A549 (cell line): ENCODE data around the gene RBM24. TPM values are rescaled to one million over a fixed set of nuclear protein-coding genes. Genes with fewer than 3 reads are reported as not detected.
A peak's percentile ranks its signal among the peaks of the same experiment; 100 is the strongest.

Experiments
- ATAC-seq, 2 experiments: fragments of 200-7000 bp in 1 of 2; fragments of >200 bp in 1 of 2; cut with Nextera tagmentation in 1 of 2; cut with Tn5 transposase in 1 of 2; 3 replicates each; pipeline versions ENCODE4 v1.8.0 to v1.9.1; 2018 to 2020; ENCODE audit warnings: mild to moderate bottlenecking in 1 of 2, moderate library complexity in 1 of 2
- CTCF ChIA-PET: fragments of 300-600 bp; sonication (Branson Sonifier 250); formaldehyde crosslinking; extraction: SDS; loops from one replicate; lab custom pipeline; 2021; ENCODE audit warnings: antibody characterized with exemption, inconsistent platforms; lab: Yijun Ruan, JAX
- POLR2A ChIA-PET: fragments of 350-600 bp; formaldehyde crosslinking; extraction: SDS; loops from one replicate; lab custom pipeline; 2021; ENCODE audit warnings: antibody characterized with exemption, inconsistent platforms; lab: Yijun Ruan, JAX
- DNase-seq, 2 experiments: peaks; one replicate each; pipeline versions ENCODE4 v3.0.0 to v3.0.0-alpha.2; 2011 to 2016; ENCODE audit warnings: low read depth in 1 of 2, low spot score in 1 of 2
- FAIRE-seq: peaks from 2 replicates; lab custom pipeline; 2011; peaks lifted over from hg19 to GRCh38; lab: Jason Lieb, UNC
- H3K27ac ChIP-seq, 2 experiments: fragments of >200 bp; sonication (Bioruptor Twin); formaldehyde crosslinking; 3 replicates each; pipeline ENCODE4 v1.5.1; 2016 to 2017
- H3K4me1 ChIP-seq: fragments of >200 bp; sonication (Bioruptor Twin); formaldehyde crosslinking; 3 replicates; pipeline ENCODE4 v1.6.1; 2016
- H3K4me2 ChIP-seq: fragments of >200 bp; sonication (Bioruptor Twin); formaldehyde crosslinking; 3 replicates; pipeline ENCODE4 v1.6.1; 2016
- H3K4me3 ChIP-seq: fragments of >200 bp; sonication (Bioruptor Twin); formaldehyde crosslinking; 3 replicates; pipeline ENCODE4 v1.5.1; 2016
- H3K9me3 ChIP-seq: fragments of >200 bp; sonication (Bioruptor Twin); formaldehyde crosslinking; 3 replicates; pipeline ENCODE4 v1.6.1; 2016
- BCL3 ChIP-seq: fragments of >200 bp; sonication (Bioruptor Twin); formaldehyde crosslinking; IDR thresholded peaks from 3 replicates; pipeline ENCODE4 v1.6.1; 2016
- CBX2 ChIP-seq: fragments of 200-600 bp; sonication (generic); IDR thresholded peaks from 2 replicates; pipeline ENCODE4 v1.6.1; 2016; ENCODE audit warnings: low read depth, mild to moderate bottlenecking, borderline replicate concordance
- CBX8 ChIP-seq: fragments of 200-600 bp; sonication (generic); IDR thresholded peaks from 2 replicates; pipeline ENCODE4 v1.6.1; 2016
- CHD2 ChIP-seq: fragments of 150-350 bp; IDR thresholded peaks from 2 replicates; pipeline ENCODE4 v1.6.1; 2014; ENCODE audit warnings: low read length; ENCODE audit not compliant: partially characterized antibody
- CHD4 ChIP-seq: fragments of 200-600 bp; sonication (generic); IDR thresholded peaks from 2 replicates; pipeline ENCODE4 v1.6.1; 2016; ENCODE audit warnings: antibody characterized with exemption, mild to moderate bottlenecking, borderline replicate concordance
- CTCF ChIP-seq: fragments of >200 bp; sonication (Bioruptor Twin); formaldehyde crosslinking; IDR thresholded peaks from 3 replicates; pipeline ENCODE4 v1.5.1; 2016
- E2F6 ChIP-seq: IDR thresholded peaks from 2 replicates; pipeline ENCODE4 v1.6.1; 2012; ENCODE audit warnings: low read depth, borderline replicate concordance
- EHMT2 ChIP-seq: fragments of 200-600 bp; sonication (generic); IDR thresholded peaks from 2 replicates; pipeline ENCODE4 v1.6.1; 2016; ENCODE audit warnings: antibody characterized with exemption, low read depth, mild to moderate bottlenecking, moderate library complexity
- FOSL2 ChIP-seq, 2 experiments: fragments of 450-650 bp in 1 of 2; fragments of >200 bp in 1 of 2; sonication (Bioruptor Twin) in 1 of 2; formaldehyde crosslinking; IDR thresholded peaks; 2 replicates each; pipeline versions ENCODE4 v1.5.0 to v1.6.1; 2016 to 2020; ENCODE audit warnings: mild to moderate bottlenecking in 1 of 2, moderate library complexity in 1 of 2
- HES2 ChIP-seq: fragments of >200 bp; sonication (Bioruptor Twin); formaldehyde crosslinking; IDR thresholded peaks from 2 replicates; pipeline ENCODE4 v1.6.1; 2016
- HOXB13 ChIP-seq: fragments of 250-450 bp; sonication (Bioruptor Pico); IDR thresholded peaks from 2 replicates; pipeline ENCODE4 v1.5.0; 2020; ENCODE audit warnings: low read depth, mild to moderate bottlenecking, moderate library complexity
- JUN ChIP-seq, 2 experiments: fragments of >200 bp; sonication (Bioruptor Twin); formaldehyde crosslinking; IDR thresholded peaks; 2 replicates in 1 of 2; 3 replicates in 1 of 2; pipeline ENCODE4 v1.6.1; 2016 to 2017
- KDM5A ChIP-seq: fragments of 200-600 bp; sonication (generic); IDR thresholded peaks from 2 replicates; pipeline ENCODE4 v1.6.1; 2016; ENCODE audit warnings: antibody characterized with exemption, mild to moderate bottlenecking
- MAFK ChIP-seq: fragments of 450-650 bp; IDR thresholded peaks from 2 replicates; pipeline ENCODE4 v1.6.1; 2014; ENCODE audit not compliant: partially characterized antibody
- MAX ChIP-seq: IDR thresholded peaks from 2 replicates; pipeline ENCODE4 v1.6.1; 2012
- MAZ ChIP-seq: fragments of 150-350 bp; IDR thresholded peaks from 2 replicates; pipeline ENCODE4 v1.6.1; 2014; ENCODE audit warnings: antibody characterized with exemption, low read depth, low read length, borderline replicate concordance
- PBX3 ChIP-seq: IDR thresholded peaks from 2 replicates; pipeline ENCODE4 v1.6.1; 2012
- RCOR1 ChIP-seq: fragments of 150-350 bp; IDR thresholded peaks from 2 replicates; pipeline ENCODE4 v1.6.1; 2014; ENCODE audit warnings: antibody characterized with exemption, low read length, low read depth
- REST ChIP-seq: fragments of 200-600 bp; sonication (generic); IDR thresholded peaks from 2 replicates; pipeline ENCODE4 v1.6.1; 2016; ENCODE audit warnings: antibody characterized with exemption, mild to moderate bottlenecking, moderate library complexity
- RFX5 ChIP-seq: fragments of 450-650 bp; IDR thresholded peaks from 2 replicates; pipeline ENCODE4 v1.7.1; 2014; ENCODE audit warnings: antibody characterized with exemption, mild to moderate bottlenecking, moderate library complexity
- SMC3 ChIP-seq: fragments of >200 bp; sonication (Bioruptor Twin); formaldehyde crosslinking; IDR thresholded peaks from 3 replicates; pipeline ENCODE4 v1.6.1; 2018; ENCODE audit warnings: inconsistent platforms
- SREBF2 ChIP-seq: fragments of 450-650 bp; IDR thresholded peaks from 2 replicates; pipeline ENCODE4 v1.6.1; 2014; ENCODE audit warnings: mild to moderate bottlenecking, moderate library complexity
- TP53 ChIP-seq: fragments of 250-450 bp; sonication (Bioruptor Pico); IDR thresholded peaks from 2 replicates; pipeline ENCODE4 v1.5.0; 2021; ENCODE audit warnings: mild to moderate bottlenecking, moderate library complexity
- ZFP36 ChIP-seq: fragments of 450-650 bp; IDR thresholded peaks from 2 replicates; pipeline ENCODE4 v1.6.1; 2014; ENCODE audit warnings: borderline replicate concordance; ENCODE audit not compliant: partially characterized antibody
- WGBS: methylation state at CpG from one replicate; pipeline ENCODE4 v1.1.6; 2017; ENCODE audit errors: missing lambda C conversion rate; 5-methylcytosine and 5-hydroxymethylcytosine counted together
- polyA plus RNA-seq, 4 experiments: library from polyadenylated mRNA; depleted of rRNA in 3 of 4; stranded (reverse); fragments of >200 nt; fragmentation: RNase III in 1 of 4; extraction: RNeasy Plus Mini Kit Qiagen cat#74134 plus additional on column Dnase treatment in 1 of 4; gene quantifications; 2 replicates in 3 of 4; 3 replicates in 1 of 4; pipeline ENCODE4 v1.2.3, GENCODE V29; 2011 to 2017

Gene RBM24
- polyA plus RNA-seq, 2 of the 4 experiments (the other 2 are of a cell fraction), result 13.7 to 27.5 TPM

- ATAC-seq (peak in 1 of 2 experiments; percentile 41; a peak in 3 of 6 replicates), DNase-seq (peak in 1 of 2 experiments; percentile 17), FAIRE-seq (no peak)
- CTCF ChIA-PET, result interaction anchor here (1.4 kb wide), 1 partner anchor 113 kb away, joined by 3 read pairs; no protein-coding TSS in a partner anchor
- Histone ChIP-seq H3K9me3 (no peaks in the 10 kb centered on the region), H3K4me2 (no peak overlapping the region), H3K27ac (no peak overlapping the region), H3K4me1 (no peaks in the 10 kb centered on the region), H3K4me3 (no peak overlapping the region)
- TF ChIP-seq REST (no peak), MAFK (peak; percentile 27)
- POLR2A ChIA-PET, result interaction anchor here (0.6 kb wide), 1 partner anchor 134 kb away, joined by 3 read pairs; no protein-coding TSS in a partner anchor
- WGBS, result 68% methylated on average over 3 of the region's 3 CpGs
Measured at GRCh38 chr6:17269840-17270239, 11.3 kb upstream of the RBM24 start.

- ATAC-seq, result no peak
Measured at GRCh38 chr6:17271628-17272027, 9.5 kb upstream of the RBM24 start.

GRCh38 chr6:17276766-17277165 is 4.4 kb upstream of the RBM24 start:
- no peaks in the 10 kb centered on the region for H3K9me3 ChIP-seq
- peaks cover 29% of the 10 kb centered on the region for H3K4me1 ChIP-seq
- H3K4me2 ChIP-seq, result peak overlapping the region; percentile 89
- peak overlapping the region; percentile 13 to 99; a peak in 5 of 6 replicates for H3K27ac ChIP-seq
- WGBS, result 29% methylated on average over 3 of the region's 3 CpGs
- CTCF ChIA-PET, result interaction anchor here (0.9 kb wide), 1 partner anchor 109 kb away, joined by 3 read pairs; no protein-coding TSS in a partner anchor
- ATAC-seq, result no peak
- no peak for FAIRE-seq
- DNase-seq, result no peak
- TF ChIP-seq MAZ (no peak), HOXB13 (CRISPR knock-in tag) (no peak), CBX2 (no peak), RFX5 (no peak), HES2 (no peak), CHD2 (no peak), CBX8 (no peak), ZFP36 (no peak), E2F6 (no peak), CHD4 (no peak), FOSL2 (IDR thresholded peaks at IDR 0.05) (no peak), FOSL2 (CRISPR knock-in tag; IDR thresholded peaks at IDR 0.05) (no peak), CTCF (no peak), SREBF2 (no peak), JUN (IDR thresholded peaks at IDR 0.05) (no peak), SMC3 (no peak), KDM5A (no peak), TP53 (CRISPR knock-in tag) (no peak), PBX3 (no peak), BCL3 (no peak), RCOR1 (no peak)
- no peak overlapping the region for H3K4me3 ChIP-seq
- POLR2A ChIA-PET, result no interaction called here

More at GRCh38 chr6:17271628-17272027, 9.5 kb upstream of the RBM24 start:
- Histone ChIP-seq H3K4me2 (no peak overlapping the region), H3K27ac (no peak overlapping the region), H3K4me3 (no peak overlapping the region), H3K4me1 (peaks cover under 1% of the 10 kb centered on the region), H3K9me3 (no peaks in the 10 kb centered on the region)
- DNase-seq, result no peak
- ChIA-PET POLR2A (no interaction called here), CTCF (interaction anchor here (1.0 to 1.6 kb wide), 2 partner anchors 9 to 43 kb away, joined by 3 to 4 read pairs; no protein-coding TSS in a partner anchor)
- TF ChIP-seq EHMT2 (no peak), MAX (no peak)
- FAIRE-seq, result no peak
- 31% methylated on average over 3 of the region's 3 CpGs for WGBS
